ENCODE measurements around the gene FADS2. TPM values are rescaled to one million over a fixed set of nuclear protein-coding genes. Genes with fewer than 3 reads are reported as not detected.

FADS2 gene
- total RNA-seq, 1 experiment from 2014 or later: 246 TPM

- H3K27me3 ChIP-seq (ENCODE audit: low read length): no peaks in the 10 kb centered on the region
- DNase-seq (peak; percentile 94), ATAC-seq (peak; percentile 66)
- peak overlapping the region; percentile 95 for H3K9ac ChIP-seq (ENCODE audit: low read length)
- BruUV-seq (replicated peaks): TSS peak; percentile 82
- H3F3A ChIP-seq (ENCODE audit: low read length, unreplicated experiment): no peaks in the 10 kb centered on the region
- H3K36me3 ChIP-seq (ENCODE audit: low read depth, low read length): peaks cover 44% of the 10 kb centered on the region
- peaks cover 14% of the 10 kb centered on the region for H3K4me1 ChIP-seq (ENCODE audit: insufficient read depth, low read length)
- no peaks in the 10 kb centered on the region for H3K9me3 ChIP-seq (ENCODE audit: low read length)
- CTCF ChIA-PET: interaction anchor here (0.6 to 0.9 kb wide), 3 partner anchors 19 to 316 kb away, joined by 3 to 4 read pairs (median 4); no protein-coding TSS in a partner anchor
- H2AFZ ChIP-seq (ENCODE audit: low read length): peak overlapping the region; percentile 78
- peak overlapping the region; percentile 97 for H3K4me3 ChIP-seq (ENCODE audit: low read length)
- no peaks in the 10 kb centered on the region for H3K9me2 ChIP-seq (replicated peaks; ENCODE audit: low read length)
- intact Hi-C loops (cut with micrococcal nuclease): loop anchor here (1.0 kb wide), 1 partner anchor 25 kb away; the partner anchor contains the start of gene FADS1
- 0 out of 2 replicates have a peak, but pooled peaks cover 9% of the 10 kb centered on the region for H4K20me1 ChIP-seq (ENCODE audit: low read length)
- H3K27ac ChIP-seq (ENCODE audit: low read length): peak overlapping the region; percentile 89
- peak overlapping the region; percentile 90 for H3K4me2 ChIP-seq (ENCODE audit: low read length)
- peaks cover 67% of the 10 kb centered on the region for H3K79me2 ChIP-seq (ENCODE audit: low read length)
- POLR2A ChIA-PET (ENCODE audit: unreplicated experiment): interaction anchor here (0.6 to 1.5 kb wide), 2 partner anchors 23 to 25 kb away, joined by 3 to 5 read pairs; no protein-coding TSS in a partner anchor
- no peak for TF ChIP-seq CTCF (conservative IDR thresholded peaks at IDR 0.05; ENCODE audit: low read depth, low read length)
- TF ChIP-seq EZH2phosphoT487 (IDR thresholded peaks at IDR 0.05; ENCODE audit: borderline replicate concordance, low read length): no peak
These were observed 36.3 kb upstream of the FADS2 start for GRCh38 chr11:61791737-61792309.

GRCh38 chr11:61792310-61793082 is 35.6 kb upstream of the FADS2 start, which contains the start of the genes FEN1 and TMEM258:
TSS of gene FEN1 (plus strand) at chr11:61792911. CDS start at chr11:61795362, 2,451 bp downstream.
TSS of gene TMEM258 (minus strand) at chr11:61792599. CDS start at chr11:61792558, 41 bp downstream.
- H3F3A ChIP-seq (ENCODE audit: low read length, unreplicated experiment): no peaks in the 10 kb centered on the region
- H3K36me3 ChIP-seq (ENCODE audit: low read depth, low read length): peaks cover 46% of the 10 kb centered on the region
- H3K4me2 ChIP-seq (ENCODE audit: low read length): peak within 1 kb of the TSS; percentile 90
- intact Hi-C loops (cut with micrococcal nuclease): loop anchor here (1.0 kb wide), 1 partner anchor 25 kb away; the partner anchor contains the start of gene FADS1
- no peaks in the 10 kb centered on the region for H3K9me3 ChIP-seq (ENCODE audit: low read length)
- peak within 1 kb of the TSS; percentile 97 for H3K4me3 ChIP-seq (ENCODE audit: low read length)
- no peaks in the 10 kb centered on the region for H3K9me2 ChIP-seq (replicated peaks; ENCODE audit: low read length)
- peaks cover 10% of the 10 kb centered on the region; the same call in 1 of the 2 replicates for H4K20me1 ChIP-seq (ENCODE audit: low read length)
- H3K79me2 ChIP-seq (ENCODE audit: low read length): peaks cover 73% of the 10 kb centered on the region
- CTCF ChIA-PET: interaction anchor here (0.6 to 0.9 kb wide), 4 partner anchors 20 to 316 kb away, joined by 3 to 4 read pairs (median 4); no protein-coding TSS in a partner anchor
- peak within 1 kb of the TSS; percentile 95 for H3K9ac ChIP-seq (ENCODE audit: low read length)
- H2AFZ ChIP-seq (ENCODE audit: low read length): peak within 1 kb of the TSS; percentile 78
- peaks cover 14% of the 10 kb centered on the region for H3K4me1 ChIP-seq (ENCODE audit: insufficient read depth, low read length)
- no peaks in the 10 kb centered on the region for H3K27me3 ChIP-seq (ENCODE audit: low read length)
- DNase-seq (peak; percentile 93), ATAC-seq (peak; percentile 87)
- POLR2A ChIA-PET (ENCODE audit: unreplicated experiment): interaction anchor here (0.6 to 1.5 kb wide), 3 partner anchors 22 to 50 kb away, joined by 3 to 5 read pairs (median 3); no protein-coding TSS in a partner anchor
- no TSS peak for BruUV-seq (replicated peaks)
- H3K27ac ChIP-seq (ENCODE audit: low read length): peak within 1 kb of the TSS; percentile 89
- TF ChIP-seq CTCF (conservative IDR thresholded peaks at IDR 0.05; ENCODE audit: low read depth, low read length): no peak
- no peak for TF ChIP-seq EZH2 (IDR thresholded peaks at IDR 0.05; ENCODE audit: low read length, unreplicated experiment)
- TF ChIP-seq EZH2phosphoT487 (IDR thresholded peaks at IDR 0.05; ENCODE audit: borderline replicate concordance, low read length): no peak
